ENCODE measurements around the gene VPS41.

GRCh38 chr7:38863601-38864291 lies 45.2 kb downstream of the VPS41 start:
- TF ChIP-seq TCF7L2 (IDR thresholded peaks at IDR 0.05; ENCODE audit: borderline replicate concordance, low read depth, low read length), result no peak
- no peak for TF ChIP-seq ZNF416 (tag by site-specific recombination; IDR thresholded peaks at IDR 0.05)
- no peak for TF ChIP-seq PATZ1 (tag by site-specific recombination; IDR thresholded peaks at IDR 0.05)
- no peak for TF ChIP-seq ZFP37 (tag by site-specific recombination; IDR thresholded peaks at IDR 0.05)
- no peak for TF ChIP-seq ZSCAN5A (tag by site-specific recombination; IDR thresholded peaks at IDR 0.05)

Measured in HEK293 (cell line).